Naive thymus-derived CD8-positive, alpha-beta T cell (primary cell): Measurements from ENCODE around the gene SFRP5. TPM values are rescaled to one million over a fixed set of nuclear protein-coding genes. Genes with fewer than 3 reads are reported as not detected.

Experiments used
- ATAC-seq, 2 donors: fragments of 150-1000 bp; cut with Tn5 transposase in 1 of 2; sonication (Bioruptor Pico), chemical (Tn5 transposase) in 1 of 2; 1 replicate in 1 of 2; 2 replicates in 1 of 2; pipeline ENCODE4 v1.10.0; 2021; ENCODE audit warnings: mild to moderate bottlenecking in 2 of 2, moderate library complexity in 2 of 2
- POLR2A ChIA-PET: fragments of 350-600 bp; sonication (Branson Sonifier 250); formaldehyde crosslinking; loops from one replicate; lab custom pipeline; 2021; ENCODE audit warnings: antibody characterized with exemption; lab: Charles Lee
- DNase-seq, 10 donors: peaks; one replicate each; pipeline versions ENCODE4 v3.0.0 to v3.0.0-alpha.2; 2020 to 2022
- H3K27ac Mint-ChIP-seq, 10 donors: one replicate each; pipeline ENCODE4 v1.8.0; 2020 to 2022; ENCODE audit warnings: mild to moderate bottlenecking in 10 of 10, mixed read lengths in 10 of 10, moderate library complexity in 4 of 10, inconsistent platforms in 1 of 10
- H3K27me3 Mint-ChIP-seq, 5 donors: one replicate each; pipeline ENCODE4 v1.8.0; 2021 to 2022; ENCODE audit warnings: mixed read lengths in 5 of 5
- H3K36me3 Mint-ChIP-seq, 3 donors: one replicate each; pipeline ENCODE4 v1.8.0; 2020 to 2022; ENCODE audit warnings: mixed read lengths in 3 of 3, mild to moderate bottlenecking in 2 of 3, inconsistent platforms in 1 of 3
- H3K4me1 Mint-ChIP-seq, 4 donors: one replicate each; pipeline ENCODE4 v1.8.0; 2021 to 2022; ENCODE audit warnings: mixed read lengths in 4 of 4
- H3K4me3 Mint-ChIP-seq, 10 donors: one replicate each; pipeline ENCODE4 v1.8.0; 2020 to 2022; ENCODE audit warnings: mild to moderate bottlenecking in 10 of 10, mixed read lengths in 10 of 10, moderate library complexity in 6 of 10, inconsistent platforms in 1 of 10
- H3K9me3 Mint-ChIP-seq, 9 donors: one replicate each; pipeline ENCODE4 v1.8.0; 2020 to 2022; ENCODE audit warnings: mixed read lengths in 9 of 9, mild to moderate bottlenecking in 3 of 9, inconsistent platforms in 1 of 9, moderate library complexity in 1 of 9
- polyA plus RNA-seq, 3 donors: library from polyadenylated mRNA; unstranded; fragments of 300-500 nt; fragmentation: Illumina TruSeq; gene quantifications; one replicate each; pipeline ENCODE4 v1.2.3, GENCODE V29; 2021
- total RNA-seq, 8 experiments: library from RNA in 2 of 8; stranded (reverse) in 2 of 8; gene quantifications; one replicate each; pipeline ENCODE4 v1.2.3 and lab custom pipeline; 2021 to 2026

Gene SFRP5
- total and polyA plus RNA-seq, 5 experiments from 2014 or later: 12.3 to 39.5 (median 14.4) TPM

- Mint-ChIP-seq H3K9me3 (no peaks in the 10 kb centered on the region), H3K36me3 (peaks cover 8 to 92% (median 10%) of the 10 kb centered on the region in 3 donors), H3K4me3 (no peak overlapping the region), H3K27ac (peak overlapping the region in 1 of 10 donors; percentile 82), H3K27me3 (no peaks in the 10 kb centered on the region), H3K4me1 (peaks cover 33 to 65% (median 49%) of the 10 kb centered on the region in 4 donors)
- ATAC-seq (no peak), DNase-seq (no peak)
- POLR2A ChIA-PET: interaction anchor here (1.0 kb wide), 1 partner anchor 8 kb away, joined by 3 read pairs; the partner anchor contains the start of gene ZFYVE27
Measured at GRCh38 chr10:97744405-97745035, 27.3 kb downstream of the SFRP5 start.

GRCh38 chr10:97743169-97743943 is 28.4 kb downstream of the SFRP5 start:
- no peak for ATAC-seq
- POLR2A ChIA-PET: no interaction called here
- H3K27me3 Mint-ChIP-seq: no peaks in the 10 kb centered on the region
- H3K27ac Mint-ChIP-seq: peak overlapping the region in 4 of 10 donors; percentile 13 to 66 (median 54)
- peaks cover 5 to 87% (median 11%) of the 10 kb centered on the region in 3 donors for H3K36me3 Mint-ChIP-seq
- H3K4me3 Mint-ChIP-seq: no peak overlapping the region
- no peak for DNase-seq
- H3K4me1 Mint-ChIP-seq: peaks cover 34 to 73% (median 56%) of the 10 kb centered on the region in 4 donors
- no peaks in the 10 kb centered on the region for H3K9me3 Mint-ChIP-seq

- ATAC-seq (no peak), DNase-seq (no peak)
- Mint-ChIP-seq H3K27ac (peak overlapping the region in 4 of 10 donors; percentile 27 to 46 (median 40)), H3K4me3 (peak overlapping the region in 5 of 10 donors; percentile 19 to 58 (median 36)), H3K27me3 (no peaks in the 10 kb centered on the region), H3K9me3 (no peaks in the 10 kb centered on the region), H3K36me3 (peaks cover 4 to 64% (median 8%) of the 10 kb centered on the region in 3 donors), H3K4me1 (peaks cover 49 to 83% (median 74%) of the 10 kb centered on the region in 4 donors)
- POLR2A ChIA-PET: no interaction called here
Measured at GRCh38 chr10:97740613-97741012, 31.2 kb downstream of the SFRP5 start.

- peaks cover 38 to 68% (median 63%) of the 10 kb centered on the region in 4 donors for H3K4me1 Mint-ChIP-seq
- H3K27me3 Mint-ChIP-seq: no peaks in the 10 kb centered on the region
- POLR2A ChIA-PET: interaction anchor here (0.7 kb wide), 1 partner anchor 111 kb away, joined by 3 read pairs; the partner anchor contains the start of gene GOLGA7B
- peaks cover 0 to 44% (median 6%) of the 10 kb centered on the region in 3 donors for H3K36me3 Mint-ChIP-seq
- H3K27ac Mint-ChIP-seq: peak overlapping the region in 8 of 10 donors; percentile 78 to 99 (median 98)
- DNase-seq: no peak
- peak overlapping the region; percentile 93 to 99 (median 96) for H3K4me3 Mint-ChIP-seq
- no peaks in the 10 kb centered on the region for H3K9me3 Mint-ChIP-seq
- ATAC-seq: no peak
Measured at GRCh38 chr10:97738616-97739015, 33.2 kb downstream of the SFRP5 start.

- H3K4me3 Mint-ChIP-seq: peak overlapping the region; percentile 93 to 99 (median 96)
- POLR2A ChIA-PET: interaction anchor here (0.5 kb wide), 1 partner anchor 113 kb away, joined by 3 read pairs; no protein-coding TSS in a partner anchor
- peaks cover 33 to 60% (median 56%) of the 10 kb centered on the region in 4 donors for H3K4me1 Mint-ChIP-seq
- H3K27ac Mint-ChIP-seq: peak overlapping the region; percentile 92 to 99 (median 98)
- peak in 1 of 2 donors; percentile 2 for ATAC-seq
- H3K36me3 Mint-ChIP-seq: peaks cover 0 to 36% (median 6%) of the 10 kb centered on the region in 3 donors
- no peak for DNase-seq
- no peaks in the 10 kb centered on the region for H3K27me3 Mint-ChIP-seq
- no peaks in the 10 kb centered on the region for H3K9me3 Mint-ChIP-seq
Measured at GRCh38 chr10:97737770-97738265, 34.0 kb downstream of the SFRP5 start.

- POLR2A ChIA-PET: interaction anchor here (0.5 to 2.8 kb wide), 27 partner anchors 8 to 1995 kb away, joined by 3 to 31 read pairs (median 3); partner anchors contain the start of genes AVPI1, CUTC, GOLGA7B and MARVELD1
Measured at GRCh38 chr10:97736902-97737769, 34.7 kb downstream of the SFRP5 start, which contains the start of gene ZFYVE27. Gene ZFYVE27 (plus strand): TSS chr10:97737128. CDS start chr10:97738478, 1,350 bp downstream.

GRCh38 chr10:97736403-97736901 is 35.3 kb downstream of the SFRP5 start:
- DNase-seq (no peak), ATAC-seq (peak; percentile 18 to 36)
- Mint-ChIP-seq H3K4me1 (peaks cover 30 to 50% (median 47%) of the 10 kb centered on the region in 4 donors), H3K27me3 (no peaks in the 10 kb centered on the region), H3K9me3 (no peaks in the 10 kb centered on the region), H3K4me3 (peak overlapping the region; percentile 93 to 99 (median 96)), H3K36me3 (peaks cover 0 to 27% (median 6%) of the 10 kb centered on the region in 3 donors), H3K27ac (peak overlapping the region; percentile 92 to 99 (median 98))
- POLR2A ChIA-PET: interaction anchor here (0.6 to 2.8 kb wide), 26 partner anchors 9 to 402 kb away, joined by 3 to 31 read pairs (median 4); partner anchors contain the start of genes AVPI1, GOLGA7B, MARVELD1 and R3HCC1L

More at GRCh38 chr10:97736902-97737769, 34.7 kb downstream of the SFRP5 start, which contains the start of gene ZFYVE27:
- peak; percentile 85 to 88 for ATAC-seq
- H3K9me3 Mint-ChIP-seq: no peaks in the 10 kb centered on the region
- peak within 1 kb of the TSS; percentile 92 to 99 (median 98) for H3K27ac Mint-ChIP-seq
- DNase-seq: peak; percentile 89 to 96 (median 94)
- no peaks in the 10 kb centered on the region for H3K27me3 Mint-ChIP-seq
- H3K4me1 Mint-ChIP-seq: peaks cover 31 to 56% (median 52%) of the 10 kb centered on the region in 4 donors
- H3K4me3 Mint-ChIP-seq: peak within 1 kb of the TSS; percentile 93 to 99 (median 96)
- H3K36me3 Mint-ChIP-seq: peaks cover 0 to 33% (median 6%) of the 10 kb centered on the region in 3 donors

GRCh38 chr10:97734021-97734420 is 37.8 kb downstream of the SFRP5 start:
- peaks cover 0 to 12% (median 6%) of the 10 kb centered on the region in 5 donors for H3K27me3 Mint-ChIP-seq
- POLR2A ChIA-PET: interaction anchor here (0.6 to 1.6 kb wide), 5 partner anchors 11 to 160 kb away, joined by 3 to 6 read pairs (median 3); no protein-coding TSS in a partner anchor
- DNase-seq (no peak), ATAC-seq (no peak)
- H3K4me3 Mint-ChIP-seq: no peak overlapping the region
- H3K9me3 Mint-ChIP-seq: no peaks in the 10 kb centered on the region
- H3K27ac Mint-ChIP-seq: peak overlapping the region in 2 of 10 donors; percentile 14 to 47
- H3K4me1 Mint-ChIP-seq: peaks cover 18 to 28% (median 26%) of the 10 kb centered on the region in 4 donors
- peaks cover 0 to 3% (median 0%) of the 10 kb centered on the region in 3 donors for H3K36me3 Mint-ChIP-seq

GRCh38 chr10:97733256-97733655 is 38.5 kb downstream of the SFRP5 start:
- DNase-seq (no peak), ATAC-seq (no peak)
- no peak overlapping the region for H3K4me3 Mint-ChIP-seq
- POLR2A ChIA-PET: interaction anchor here (0.6 to 0.7 kb wide), 3 partner anchors 10 to 160 kb away, joined by 3 to 6 read pairs (median 3); no protein-coding TSS in a partner anchor
- no peaks in the 10 kb centered on the region for H3K9me3 Mint-ChIP-seq
- peaks cover 0 to 15% (median 6%) of the 10 kb centered on the region in 5 donors for H3K27me3 Mint-ChIP-seq
- H3K27ac Mint-ChIP-seq: no peak overlapping the region
- H3K4me1 Mint-ChIP-seq: peaks cover 17 to 23% (median 21%) of the 10 kb centered on the region in 4 donors
- peaks cover 0 to 3% (median 0%) of the 10 kb centered on the region in 3 donors for H3K36me3 Mint-ChIP-seq

GRCh38 chr10:97732052-97732359 is 39.8 kb downstream of the SFRP5 start:
- ATAC-seq (no peak), DNase-seq (no peak)
- POLR2A ChIA-PET: interaction anchor here (1.2 kb wide), 2 partner anchors 17 to 20 kb away, joined by 3 read pairs; no protein-coding TSS in a partner anchor
- Mint-ChIP-seq H3K36me3 (no peaks in the 10 kb centered on the region), H3K4me1 (peaks cover 9 to 14% (median 11%) of the 10 kb centered on the region in 4 donors), H3K27ac (peak overlapping the region in 2 of 10 donors; percentile 2 to 5), H3K4me3 (no peak overlapping the region), H3K27me3 (peaks cover 0 to 15% (median 6%) of the 10 kb centered on the region in 5 donors), H3K9me3 (no peaks in the 10 kb centered on the region)
